RWPE2 (cell line): Measurements from ENCODE around the gene PAK3.

ENCODE experiments used
- ATAC-seq: fragments of 200-7000 bp; cut with Tn5 transposase; 3 replicates; pipeline ENCODE4 v1.9.1; 2021; ENCODE audit warnings: low read depth
- DNase-seq: peaks from one replicate; pipeline ENCODE4 v3.0.0-alpha.2; 2020; ENCODE audit warnings: low spot score
- H3K27ac ChIP-seq: fragments of 450-650 bp; 2 replicates; pipeline ENCODE4 v1.5.1; 2017; ENCODE audit warnings: mild to moderate bottlenecking; ENCODE audit not compliant: poor library complexity, severe bottlenecking
- H3K27me3 ChIP-seq: fragments of 250-450 bp; sonication (Bioruptor Pico); 2 replicates; pipeline ENCODE4 v1.5.1; 2021; ENCODE audit warnings: mild to moderate bottlenecking, moderate library complexity; ENCODE audit not compliant: insufficient read depth, poor library complexity, severe bottlenecking
- H3K36me3 ChIP-seq: fragments of 250-450 bp; sonication (Bioruptor Pico); 2 replicates; pipeline ENCODE4 v1.5.1; 2020; ENCODE audit warnings: low read depth, mild to moderate bottlenecking, moderate library complexity
- H3K4me1 ChIP-seq: fragments of 250-450 bp; sonication (Bioruptor Pico); 2 replicates; pipeline ENCODE4 v1.5.1; 2021; ENCODE audit warnings: mild to moderate bottlenecking, moderate library complexity; ENCODE audit not compliant: insufficient read depth, poor library complexity, severe bottlenecking
- H3K4me3 ChIP-seq: fragments of 250-450 bp; sonication (Bioruptor Pico); 2 replicates; pipeline ENCODE4 v1.5.1; 2021; ENCODE audit warnings: mild to moderate bottlenecking, moderate library complexity; ENCODE audit not compliant: severe bottlenecking
- H3K9me3 ChIP-seq: fragments of 250-450 bp; sonication (Bioruptor Pico); 2 replicates; pipeline ENCODE4 v1.5.1; 2021; ENCODE audit warnings: mild to moderate bottlenecking, moderate library complexity; ENCODE audit not compliant: severe bottlenecking
- CTCF ChIP-seq: fragments of 450-650 bp; IDR thresholded peaks from one replicate; pipeline ENCODE4 v1.5.1; 2017; ENCODE audit warnings: mild to moderate bottlenecking, moderate library complexity; ENCODE audit not compliant: poor library complexity, severe bottlenecking

Gene PAK3

GRCh38 chrX:111259559-111259958 is 163.6 kb downstream of the PAK3 start:
- Histone ChIP-seq H3K27ac (no peak overlapping the region), H3K36me3 (no peaks in the 10 kb centered on the region), H3K4me3 (no peak overlapping the region), H3K9me3 (no peaks in the 10 kb centered on the region), H3K27me3 (no peaks in the 10 kb centered on the region), H3K4me1 (no peaks in the 10 kb centered on the region)
- ATAC-seq (no peak), DNase-seq (no peak)
- TF ChIP-seq CTCF, result no peak

DNA sequence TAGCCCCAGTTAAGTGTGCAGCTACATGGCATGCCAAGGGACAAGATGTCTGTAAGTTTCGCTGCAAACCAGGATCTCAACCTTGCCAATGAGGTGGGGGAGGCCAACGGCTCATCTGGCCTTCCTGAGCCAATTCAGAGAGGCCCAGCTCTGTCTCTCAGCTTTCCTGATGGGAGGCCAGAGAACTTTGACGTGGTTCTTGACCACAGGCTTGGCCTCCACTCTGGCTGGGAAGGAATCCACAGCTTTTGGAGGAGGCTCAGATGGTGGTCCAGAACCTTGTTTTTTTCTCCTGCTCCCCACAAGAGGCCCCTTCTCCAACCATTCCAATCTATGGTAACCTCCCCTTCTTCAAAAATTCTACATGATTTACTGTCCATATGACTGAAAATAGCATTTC is 164.5 kb downstream of the PAK3 start:
- H3K27me3 ChIP-seq, result no peaks in the 10 kb centered on the region
- no peaks in the 10 kb centered on the region for H3K36me3 ChIP-seq
- no peaks in the 10 kb centered on the region for H3K4me1 ChIP-seq
- no peak overlapping the region for H3K4me3 ChIP-seq
- ATAC-seq (no peak), DNase-seq (no peak)
- TF ChIP-seq CTCF, result no peak
- H3K9me3 ChIP-seq, result no peaks in the 10 kb centered on the region
- H3K27ac ChIP-seq, result no peak overlapping the region

DNA sequence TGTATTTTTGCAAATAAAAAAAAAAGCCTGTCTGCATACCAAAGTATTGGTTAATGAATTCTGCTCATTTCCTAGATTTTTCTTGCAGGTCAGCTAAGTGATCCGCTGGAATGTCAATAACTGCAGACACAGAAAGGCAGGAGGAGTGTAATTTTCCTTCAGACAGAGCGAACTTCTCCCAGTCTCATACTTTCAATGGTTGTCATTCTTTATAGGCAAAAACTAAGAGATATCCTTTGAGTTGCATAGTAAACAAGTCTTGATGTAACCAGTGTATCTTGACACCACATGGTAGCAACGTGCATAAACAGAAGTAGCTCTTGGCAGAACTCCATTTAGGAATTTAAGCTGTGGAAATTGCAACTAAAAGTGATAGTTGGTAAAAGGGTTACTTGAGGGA is 166.1 kb downstream of the PAK3 start:
- no peak overlapping the region for H3K27ac ChIP-seq
- no peaks in the 10 kb centered on the region for H3K9me3 ChIP-seq
- no peaks in the 10 kb centered on the region for H3K27me3 ChIP-seq
- DNase-seq, result no peak
- H3K4me1 ChIP-seq, result no peaks in the 10 kb centered on the region
- H3K4me3 ChIP-seq, result no peak overlapping the region
- H3K36me3 ChIP-seq, result no peaks in the 10 kb centered on the region
- ATAC-seq, result no peak
- no peak for TF ChIP-seq CTCF

DNA sequence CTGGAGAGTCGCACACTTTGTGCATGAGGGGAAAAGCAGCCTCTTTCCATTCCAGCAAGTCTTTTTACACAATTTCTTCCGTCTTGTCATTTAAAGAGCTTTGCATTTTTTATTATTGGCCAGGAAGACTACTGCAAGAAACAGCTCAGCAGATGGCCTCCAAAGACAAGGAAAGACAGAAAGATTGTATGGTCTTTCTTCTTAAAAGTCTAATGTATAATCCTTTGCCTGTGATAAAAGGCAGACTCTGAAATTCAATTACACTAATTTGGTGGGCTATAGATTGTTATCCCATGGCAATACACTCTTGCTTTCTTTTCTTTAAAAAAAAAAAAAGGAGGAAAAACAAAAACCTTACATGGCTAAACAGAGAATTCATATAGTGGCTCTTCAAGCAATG is 168.4 kb downstream of the PAK3 start:
- Histone ChIP-seq H3K27me3 (no peaks in the 10 kb centered on the region), H3K36me3 (no peaks in the 10 kb centered on the region), H3K4me3 (no peak overlapping the region), H3K9me3 (no peaks in the 10 kb centered on the region), H3K4me1 (no peaks in the 10 kb centered on the region), H3K27ac (no peak overlapping the region)
- DNase-seq, result no peak
- no peak for ATAC-seq
- TF ChIP-seq CTCF, result no peak

DNA sequence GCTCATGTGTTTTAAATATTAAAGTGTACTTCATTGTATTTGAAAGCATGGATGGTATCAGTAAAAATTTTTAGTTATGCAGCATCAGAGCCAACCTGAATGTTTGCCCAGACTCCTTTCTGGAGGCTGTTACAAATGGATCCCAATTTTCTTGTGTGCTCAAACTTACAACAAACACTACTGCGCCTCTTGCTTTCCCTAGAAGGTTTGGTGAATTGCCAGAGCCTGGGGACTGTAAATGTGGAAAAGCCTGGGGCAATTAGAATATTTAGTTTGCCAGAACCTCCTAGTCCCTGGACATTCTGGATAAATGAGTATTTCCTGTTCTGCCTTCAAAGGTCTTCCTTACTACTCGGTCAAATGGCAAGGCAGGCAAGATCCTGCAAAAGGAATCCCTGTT is 169.5 kb downstream of the PAK3 start:
- Histone ChIP-seq H3K27ac (no peak overlapping the region), H3K4me1 (no peaks in the 10 kb centered on the region), H3K36me3 (no peaks in the 10 kb centered on the region), H3K4me3 (no peak overlapping the region), H3K27me3 (no peaks in the 10 kb centered on the region), H3K9me3 (no peaks in the 10 kb centered on the region)
- DNase-seq, result no peak
- TF ChIP-seq CTCF, result no peak
- ATAC-seq, result no peak
